ENCODE measurements around the gene RIMKLB. TPM values are rescaled to one million over a fixed set of nuclear protein-coding genes. Genes with fewer than 3 reads are reported as not detected.
A peak's percentile ranks its signal among the peaks of the same experiment; 100 is the strongest.

RIMKLB gene
- total and polyA plus RNA-seq, 2 of the 8 experiments (the other 6 are each of a cell fraction or from before 2014, with no cell fraction given): 37.8 to 78.2 TPM

DNA sequence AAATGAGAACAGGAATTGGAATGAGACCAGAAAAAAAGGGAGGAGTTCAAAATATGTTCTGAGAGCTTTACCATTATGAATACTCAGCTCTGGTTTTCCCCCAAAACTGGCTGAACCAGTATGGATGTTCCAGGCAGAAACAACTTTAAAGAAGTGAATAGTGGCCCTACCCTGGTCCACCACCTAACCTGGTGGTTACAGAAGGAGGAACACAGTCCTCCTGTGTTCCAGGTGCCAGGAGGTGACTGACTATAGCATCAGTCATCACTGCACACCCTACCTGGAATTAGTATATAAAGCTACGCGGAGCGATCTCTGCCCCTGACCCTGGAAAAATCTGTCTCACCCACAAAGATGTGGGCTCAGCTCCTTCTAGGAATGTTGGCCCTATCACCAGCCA is 124.5 kb downstream of the RIMKLB start, which contains the start of gene A2ML1:
A2ML1 (plus strand) TSS at position 324 of the 400 bp plus-strand sequence; CDS start at position 355, 31 bp downstream.
- H2AFZ ChIP-seq (ENCODE audit: low read length): no peak within 1 kb of the TSS
- no peak within 1 kb of the TSS; a peak in 1 of 8 replicates for H3K4me3 ChIP-seq (ENCODE audit: extremely low read depth in 1 of 4, insufficient read depth in 2 of 4, low read depth in 3 of 4, low read length in 4 of 4)
- no peaks in the 10 kb centered on the region for H4K20me1 ChIP-seq (replicated peaks in 1 of 2; ENCODE audit: control insufficient read depth in 1 of 2, insufficient read depth in 2 of 2, low read length in 2 of 2)
- H3K9ac ChIP-seq (replicated peaks in 1 of 4; ENCODE audit: extremely low read depth in 1 of 4, low read depth in 3 of 4, low read length in 3 of 4): peak within 1 kb of the TSS in 1 of 4 experiments; percentile 8; a peak in 2 of 7 replicates
- peak within 1 kb of the TSS; percentile 18 to 41; a peak in 2 of 4 replicates for H3K4me2 ChIP-seq (ENCODE audit: insufficient read depth in 1 of 2, low read depth in 2 of 2, low read length in 2 of 2)
- H3K14ac ChIP-seq (ENCODE audit: insufficient read length): no peak within 1 kb of the TSS
- H3K56ac ChIP-seq (replicated peaks; ENCODE audit: insufficient read length, low read depth, low read length): no peak within 1 kb of the TSS
- peak within 1 kb of the TSS; percentile 65 for H2BK12ac ChIP-seq (ENCODE audit: low read depth, low read length)
- peak within 1 kb of the TSS; percentile 92; the same call in 1 of the 2 replicates for H2BK5ac ChIP-seq (ENCODE audit: low read depth, low read length)
- POLR2A ChIA-PET (ENCODE audit: partially characterized antibody): interaction anchor here (0.8 to 10.4 kb wide), 10 partner anchors 8 to 141 kb away, joined by 3 to 211 read pairs (median 4); no protein-coding TSS in a partner anchor
- peaks cover 4 to 19% (median 17%) of the 10 kb centered on the region in 4 experiments for H3K4me1 ChIP-seq (replicated peaks in 1 of 4; ENCODE audit: control insufficient read depth in 3 of 4, insufficient read depth in 4 of 4, low read length in 3 of 4)
- DNase-seq (ENCODE audit: low read depth in 1 of 2, low spot score in 2 of 2): no peak
- no peaks in the 10 kb centered on the region for H3K79me1 ChIP-seq (ENCODE audit: low read depth, low read length)
- peak within 1 kb of the TSS; percentile 98 for H3K18ac ChIP-seq (ENCODE audit: extremely low read depth, low read length)
- peak within 1 kb of the TSS; percentile 96 for H2BK20ac ChIP-seq (ENCODE audit: low read length)
- 92% methylated on average over 3 of the region's 3 CpGs; no CpG with 5 or more reads in 1 of the 2 experiments for WGBS, 2 experiments (ENCODE audit: extremely low coverage in 1 of 2, insufficient coverage in 1 of 2, insufficient read length in 1 of 2, insufficient replicate concordance in 2 of 2, low coverage in 1 of 2, low lambda C conversion rate in 2 of 2, missing lambda C conversion rate in 1 of 2)
- H2BK15ac ChIP-seq (ENCODE audit: low read length): no peak within 1 kb of the TSS
- H4K91ac ChIP-seq (replicated peaks; ENCODE audit: insufficient read length, low read length): peak within 1 kb of the TSS; percentile 71
- peak within 1 kb of the TSS; percentile 98 for H2AK5ac ChIP-seq (ENCODE audit: low read depth, low read length)
- H4K5ac ChIP-seq (ENCODE audit: insufficient read length, low read depth, low read length): peak within 1 kb of the TSS; percentile 55
- H3K23ac ChIP-seq (ENCODE audit: insufficient read length): no peak within 1 kb of the TSS
- no peak for FAIRE-seq
- H2BK120ac ChIP-seq (replicated peaks; ENCODE audit: low read depth, low read length): peak within 1 kb of the TSS; percentile 89
- 0 out of 4 replicates have a peak, but pooled peaks cover 0 to 5% of the 10 kb centered on the region in 2 experiments for H3K9me3 ChIP-seq (ENCODE audit: insufficient read depth in 2 of 2, low read depth in 1 of 2, low read length in 1 of 2)
- H4K8ac ChIP-seq (ENCODE audit: extremely low read depth, insufficient read depth, low read length): no peak within 1 kb of the TSS
- peaks cover 2% of the 10 kb centered on the region for H3K23me2 ChIP-seq (ENCODE audit: low read depth, low read length)
- no peak within 1 kb of the TSS for H3K27ac ChIP-seq (ENCODE audit: low read depth, low read length)
- H3K36me3 ChIP-seq (ENCODE audit: control insufficient read depth in 2 of 4, insufficient read depth in 4 of 4, low read length in 3 of 4): no peaks in the 10 kb centered on the region
- no peaks in the 10 kb centered on the region for H3K27me3 ChIP-seq (replicated peaks in 1 of 4; ENCODE audit: control insufficient read depth in 3 of 4, extremely low read depth in 1 of 4, insufficient read depth in 3 of 4, low read length in 3 of 4)
- no peaks in the 10 kb centered on the region for H3K79me2 ChIP-seq (ENCODE audit: control insufficient read depth in 1 of 2, insufficient read depth in 2 of 2, low read length in 2 of 2)
- H3K4ac ChIP-seq (replicated peaks; ENCODE audit: insufficient read length, low read depth, low read length): peak within 1 kb of the TSS; percentile 28
- CTCF ChIA-PET (ENCODE audit: partially characterized antibody): interaction anchor here (0.6 to 7.3 kb wide), 17 partner anchors 12 to 213 kb away, joined by 3 to 65 read pairs (median 4); partner anchors contain the start of gene MFAP5
- TF ChIP-seq SUZ12 (IDR thresholded peaks at IDR 0.05; ENCODE audit: low read length) (no peak), TBP (IDR thresholded peaks at IDR 0.05; ENCODE audit: low read depth, low read length) (no peak), PHF8 (conservative IDR thresholded peaks at IDR 0.05; ENCODE audit: low read depth, low read length) (no peak), SIN3A (conservative IDR thresholded peaks at IDR 0.05 in 1 of 2, IDR thresholded peaks at IDR 0.05 in 1 of 2; ENCODE audit: low read depth in 1 of 2, low read length in 2 of 2) (no peak), RNF2 (IDR thresholded peaks at IDR 0.05; ENCODE audit: borderline replicate concordance, low read depth, low read length, missing control alignments, poor library complexity, severe bottlenecking) (no peak), SRF (IDR thresholded peaks at IDR 0.05; ENCODE audit: low read depth, low read length) (no peak), SAP30 (IDR thresholded peaks at IDR 0.05; ENCODE audit: insufficient read depth, insufficient replicate concordance, low read length) (no peak), RFX5 (IDR thresholded peaks at IDR 0.05; ENCODE audit: borderline replicate concordance, low read depth, low read length) (no peak)
- TF ChIP-seq, protein P1, sequence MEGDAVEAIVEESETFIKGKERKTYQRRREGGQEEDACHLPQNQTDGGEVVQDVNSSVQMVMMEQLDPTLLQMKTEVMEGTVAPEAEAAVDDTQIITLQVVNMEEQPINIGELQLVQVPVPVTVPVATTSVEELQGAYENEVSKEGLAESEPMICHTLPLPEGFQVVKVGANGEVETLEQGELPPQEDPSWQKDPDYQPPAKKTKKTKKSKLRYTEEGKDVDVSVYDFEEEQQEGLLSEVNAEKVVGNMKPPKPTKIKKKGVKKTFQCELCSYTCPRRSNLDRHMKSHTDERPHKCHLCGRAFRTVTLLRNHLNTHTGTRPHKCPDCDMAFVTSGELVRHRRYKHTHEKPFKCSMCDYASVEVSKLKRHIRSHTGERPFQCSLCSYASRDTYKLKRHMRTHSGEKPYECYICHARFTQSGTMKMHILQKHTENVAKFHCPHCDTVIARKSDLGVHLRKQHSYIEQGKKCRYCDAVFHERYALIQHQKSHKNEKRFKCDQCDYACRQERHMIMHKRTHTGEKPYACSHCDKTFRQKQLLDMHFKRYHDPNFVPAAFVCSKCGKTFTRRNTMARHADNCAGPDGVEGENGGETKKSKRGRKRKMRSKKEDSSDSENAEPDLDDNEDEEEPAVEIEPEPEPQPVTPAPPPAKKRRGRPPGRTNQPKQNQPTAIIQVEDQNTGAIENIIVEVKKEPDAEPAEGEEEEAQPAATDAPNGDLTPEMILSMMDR (IDR thresholded peaks at IDR 0.05; ENCODE audit: control extremely low read depth in 1 of 3, insufficient read depth in 1 of 3, low read depth in 1 of 3, low read length in 3 of 3): no peak

All from H1 (cell line).